Measurements from ENCODE around the gene PTPRG. TPM values are rescaled to one million over a fixed set of nuclear protein-coding genes. Genes with fewer than 3 reads are reported as not detected.

PTPRG gene
- total RNA-seq, 2 experiments from 2014 or later: 0.13 to 0.70 TPM

DNA sequence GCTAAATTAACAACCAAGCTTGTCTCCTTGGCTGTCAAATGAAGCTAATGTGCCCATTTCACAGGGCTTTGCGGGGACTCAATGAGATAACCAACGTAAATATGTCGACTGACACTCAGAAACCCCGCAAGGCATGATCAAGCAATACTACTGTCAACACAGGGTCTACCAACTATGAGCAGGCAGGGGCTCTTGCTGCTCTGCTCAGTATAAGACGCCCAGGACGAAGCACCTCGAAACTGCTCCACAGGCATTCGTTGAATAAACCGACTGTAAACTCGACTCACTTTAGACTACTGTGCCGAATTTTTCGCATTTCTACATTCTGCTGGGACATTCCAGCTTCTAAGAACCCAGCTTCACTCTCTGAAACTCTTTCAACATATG, 757.0 kb downstream of the PTPRG start:
- H3K9me3 ChIP-seq (ENCODE audit: low read length): no peaks in the 10 kb centered on the region
- no peaks in the 10 kb centered on the region for H3K9me2 ChIP-seq (ENCODE audit: insufficient read depth, low read length)
- no peak overlapping the region for H3K27ac ChIP-seq (ENCODE audit: low read depth, low read length, poor library complexity, severe bottlenecking)
- ChIA-PET CTCF (ENCODE audit: unreplicated experiment) (no interaction called here), POLR2A (no interaction called here)
- intact Hi-C loops (cut with micrococcal nuclease; ENCODE audit: unreplicated experiment): no loop called here
- TF ChIP-seq, protein P1, sequence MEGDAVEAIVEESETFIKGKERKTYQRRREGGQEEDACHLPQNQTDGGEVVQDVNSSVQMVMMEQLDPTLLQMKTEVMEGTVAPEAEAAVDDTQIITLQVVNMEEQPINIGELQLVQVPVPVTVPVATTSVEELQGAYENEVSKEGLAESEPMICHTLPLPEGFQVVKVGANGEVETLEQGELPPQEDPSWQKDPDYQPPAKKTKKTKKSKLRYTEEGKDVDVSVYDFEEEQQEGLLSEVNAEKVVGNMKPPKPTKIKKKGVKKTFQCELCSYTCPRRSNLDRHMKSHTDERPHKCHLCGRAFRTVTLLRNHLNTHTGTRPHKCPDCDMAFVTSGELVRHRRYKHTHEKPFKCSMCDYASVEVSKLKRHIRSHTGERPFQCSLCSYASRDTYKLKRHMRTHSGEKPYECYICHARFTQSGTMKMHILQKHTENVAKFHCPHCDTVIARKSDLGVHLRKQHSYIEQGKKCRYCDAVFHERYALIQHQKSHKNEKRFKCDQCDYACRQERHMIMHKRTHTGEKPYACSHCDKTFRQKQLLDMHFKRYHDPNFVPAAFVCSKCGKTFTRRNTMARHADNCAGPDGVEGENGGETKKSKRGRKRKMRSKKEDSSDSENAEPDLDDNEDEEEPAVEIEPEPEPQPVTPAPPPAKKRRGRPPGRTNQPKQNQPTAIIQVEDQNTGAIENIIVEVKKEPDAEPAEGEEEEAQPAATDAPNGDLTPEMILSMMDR (conservative IDR thresholded peaks at IDR 0.05; ENCODE audit: low read length): no peak
- no peak for TF ChIP-seq EZH2phosphoT487 (IDR thresholded peaks at IDR 0.05; ENCODE audit: borderline replicate concordance, low read depth, low read length)
- H3K79me2 ChIP-seq (ENCODE audit: insufficient read depth, low read depth, low read length): no peaks in the 10 kb centered on the region
- no peak overlapping the region for H3K4me2 ChIP-seq (ENCODE audit: low read length)
- H4K20me1 ChIP-seq (ENCODE audit: insufficient read depth, low read length): no peaks in the 10 kb centered on the region
- no peak overlapping the region for H2AFZ ChIP-seq (ENCODE audit: low read length)
- no peak for DNase-seq (ENCODE audit: low spot score)
- no TSS peak for BruUV-seq (replicated peaks)
- H3K36me3 ChIP-seq (ENCODE audit: insufficient read depth, low read length): no peaks in the 10 kb centered on the region
- no peak overlapping the region for H3K4me3 ChIP-seq (ENCODE audit: low read depth, low read length, poor library complexity, severe bottlenecking)
- H3K4me1 ChIP-seq (ENCODE audit: insufficient read depth, low read length, poor library complexity, severe bottlenecking): no peaks in the 10 kb centered on the region

DNA sequence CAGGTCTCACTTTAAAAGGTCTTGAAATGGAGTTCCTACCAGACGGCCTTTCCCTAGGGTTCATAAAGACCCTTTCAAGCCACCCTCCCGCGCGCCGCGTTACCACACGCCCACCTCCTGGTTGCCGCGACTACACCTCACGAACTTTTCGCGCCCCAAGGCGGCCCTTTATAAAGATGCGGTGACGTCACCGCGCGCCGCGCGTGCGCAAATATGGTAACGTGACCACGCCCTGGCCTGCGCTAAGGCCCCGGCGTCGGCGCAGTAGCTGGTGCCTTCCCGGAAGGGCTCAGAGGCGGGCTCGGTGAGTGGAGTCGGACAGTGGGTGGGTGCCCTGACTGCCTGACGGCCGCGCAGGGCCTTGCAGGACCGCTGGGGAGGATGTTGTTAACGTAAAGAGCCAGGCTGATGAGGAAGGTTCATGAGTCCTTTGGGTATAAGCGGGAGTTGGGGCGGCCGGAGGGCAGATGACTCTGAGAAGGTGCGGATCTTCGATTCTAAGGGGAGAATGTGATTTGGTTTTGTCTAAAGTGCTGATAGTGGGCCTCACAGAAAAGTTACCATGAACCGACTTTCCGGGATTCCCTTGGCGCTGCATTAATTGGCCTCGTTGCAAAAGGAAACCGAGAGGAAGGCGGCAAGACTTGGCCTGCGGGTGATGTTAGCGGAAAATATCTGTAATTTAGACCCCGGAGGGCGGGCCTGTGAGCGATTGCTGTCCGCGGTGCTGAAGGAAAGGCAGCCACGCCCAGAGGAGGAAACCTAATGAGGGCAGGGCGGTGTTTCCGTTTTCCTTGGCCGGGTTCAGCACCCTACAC, 757.6 kb downstream of the PTPRG start:
- Histone ChIP-seq H3K9me2 (ENCODE audit: insufficient read depth, low read length) (no peaks in the 10 kb centered on the region), H3K4me2 (ENCODE audit: low read length) (no peak overlapping the region), H4K20me1 (ENCODE audit: insufficient read depth, low read length) (no peaks in the 10 kb centered on the region), H2AFZ (ENCODE audit: low read length) (no peak overlapping the region), H3K36me3 (ENCODE audit: insufficient read depth, low read length) (no peaks in the 10 kb centered on the region), H3K4me3 (ENCODE audit: low read depth, low read length, poor library complexity, severe bottlenecking) (no peak overlapping the region), H3K9me3 (ENCODE audit: low read length) (no peaks in the 10 kb centered on the region), H3K4me1 (ENCODE audit: insufficient read depth, low read length, poor library complexity, severe bottlenecking) (no peaks in the 10 kb centered on the region), H3K27ac (ENCODE audit: low read depth, low read length, poor library complexity, severe bottlenecking) (no peak overlapping the region), H3K79me2 (ENCODE audit: insufficient read depth, low read depth, low read length) (no peaks in the 10 kb centered on the region)
- BruUV-seq (replicated peaks): no TSS peak
- ChIA-PET POLR2A (no interaction called here), CTCF (ENCODE audit: unreplicated experiment) (no interaction called here)
- no peak for TF ChIP-seq EZH2phosphoT487 (IDR thresholded peaks at IDR 0.05; ENCODE audit: borderline replicate concordance, low read depth, low read length)
- TF ChIP-seq, protein P1 (conservative IDR thresholded peaks at IDR 0.05; ENCODE audit: low read length): no peak
- DNase-seq (ENCODE audit: low spot score): peak; percentile 8
- intact Hi-C loops (cut with micrococcal nuclease; ENCODE audit: unreplicated experiment): no loop called here

DNA sequence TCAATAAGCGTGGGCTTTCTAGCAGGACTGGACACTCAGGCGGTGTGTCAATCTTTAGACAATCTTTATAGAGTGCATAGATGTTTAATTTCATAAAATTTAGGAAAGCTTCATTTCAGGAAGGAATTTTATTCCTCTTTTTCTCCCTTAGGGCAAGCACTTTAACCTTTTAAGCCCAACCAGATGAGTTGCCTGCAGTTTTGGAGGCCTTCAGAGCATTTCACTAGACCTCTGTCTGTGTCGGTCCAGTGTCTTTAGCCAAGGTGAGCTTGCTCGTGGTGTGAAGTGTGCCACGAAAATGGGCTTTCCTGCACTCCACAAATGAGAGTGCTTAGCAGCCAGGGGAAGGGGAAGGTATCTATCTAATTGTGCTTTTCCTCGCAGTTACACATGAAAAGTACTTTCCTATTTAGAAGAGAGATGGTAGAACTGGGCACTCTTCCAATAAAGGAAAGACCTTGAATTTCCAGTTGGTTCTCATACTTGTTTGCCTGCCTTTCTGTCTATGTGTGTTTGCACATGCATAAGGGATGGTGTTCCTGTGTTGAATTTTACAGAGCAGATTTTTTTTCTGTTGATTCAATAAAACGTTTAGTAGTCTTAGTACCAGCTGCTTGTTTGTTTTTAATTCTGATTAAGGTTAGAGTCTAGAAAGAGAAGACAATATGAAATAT, 758.3 kb downstream of the PTPRG start:
- H4K20me1 ChIP-seq (ENCODE audit: insufficient read depth, low read length): no peaks in the 10 kb centered on the region
- intact Hi-C loops (cut with micrococcal nuclease; ENCODE audit: unreplicated experiment): no loop called here
- no peaks in the 10 kb centered on the region for H3K9me2 ChIP-seq (ENCODE audit: insufficient read depth, low read length)
- no peak overlapping the region for H3K4me3 ChIP-seq (ENCODE audit: low read depth, low read length, poor library complexity, severe bottlenecking)
- no peak overlapping the region for H3K4me2 ChIP-seq (ENCODE audit: low read length)
- no TSS peak for BruUV-seq (replicated peaks)
- no peak for DNase-seq (ENCODE audit: low spot score)
- H3K27ac ChIP-seq (ENCODE audit: low read depth, low read length, poor library complexity, severe bottlenecking): no peak overlapping the region
- H3K4me1 ChIP-seq (ENCODE audit: insufficient read depth, low read length, poor library complexity, severe bottlenecking): no peaks in the 10 kb centered on the region
- ChIA-PET CTCF (ENCODE audit: unreplicated experiment) (no interaction called here), POLR2A (no interaction called here)
- H2AFZ ChIP-seq (ENCODE audit: low read length): no peak overlapping the region
- no peaks in the 10 kb centered on the region for H3K36me3 ChIP-seq (ENCODE audit: insufficient read depth, low read length)
- no peaks in the 10 kb centered on the region for H3K9me3 ChIP-seq (ENCODE audit: low read length)
- H3K79me2 ChIP-seq (ENCODE audit: insufficient read depth, low read depth, low read length): no peaks in the 10 kb centered on the region
- TF ChIP-seq EZH2phosphoT487 (IDR thresholded peaks at IDR 0.05; ENCODE audit: borderline replicate concordance, low read depth, low read length): no peak
- TF ChIP-seq, protein P1 (conservative IDR thresholded peaks at IDR 0.05; ENCODE audit: low read length): no peak
